ENCODE data around the gene ADGRG6. TPM values are rescaled to one million over a fixed set of nuclear protein-coding genes. Genes with fewer than 3 reads are reported as not detected.

ADGRG6 gene
- total RNA-seq, 2 donors from 2014 or later: 6.4 to 6.8 TPM

GRCh38 chr6:142353690-142354089 lies 51.9 kb downstream of the ADGRG6 start:
- Histone ChIP-seq H3K27me3 (replicated peaks; ENCODE audit: insufficient read depth) (no peaks in the 10 kb centered on the region), H3K27ac (no peak overlapping the region), H3K36me3 (no peaks in the 10 kb centered on the region), H3K4me1 (ENCODE audit: control insufficient read depth in 1 of 2, low read depth in 2 of 2) (no peaks in the 10 kb centered on the region), H3K4me3 (no peak overlapping the region), H3K9me3 (no peaks in the 10 kb centered on the region)
- no peak for TF ChIP-seq CTCF (IDR thresholded peaks at IDR 0.05)
- DNase-seq (ENCODE audit: low spot score) (no peak), ATAC-seq (ENCODE audit: insufficient number of reproducible peaks, low FRiP score, low read depth) (no peak)

GRCh38 chr6:142354650-142355049 lies 52.8 kb downstream of the ADGRG6 start:
- Histone ChIP-seq H3K9me3 (no peaks in the 10 kb centered on the region), H3K4me1 (ENCODE audit: control insufficient read depth in 1 of 2, low read depth in 2 of 2) (peaks cover 0 to 2% of the 10 kb centered on the region in 2 donors), H3K27me3 (replicated peaks; ENCODE audit: insufficient read depth) (no peaks in the 10 kb centered on the region), H3K27ac (no peak overlapping the region), H3K4me3 (no peak overlapping the region), H3K36me3 (no peaks in the 10 kb centered on the region)
- DNase-seq (ENCODE audit: low spot score) (no peak), ATAC-seq (ENCODE audit: insufficient number of reproducible peaks, low FRiP score, low read depth) (no peak)
- TF ChIP-seq CTCF (IDR thresholded peaks at IDR 0.05): no peak

GRCh38 chr6:142355520-142356174 lies 53.8 kb downstream of the ADGRG6 start:
- no peaks in the 10 kb centered on the region for H3K36me3 ChIP-seq
- ATAC-seq (ENCODE audit: insufficient number of reproducible peaks, low FRiP score, low read depth): no peak
- peaks cover 0 to 2% of the 10 kb centered on the region in 2 donors for H3K4me1 ChIP-seq (ENCODE audit: control insufficient read depth in 1 of 2, low read depth in 2 of 2)
- H3K27me3 ChIP-seq (replicated peaks; ENCODE audit: insufficient read depth): no peaks in the 10 kb centered on the region
- no peak for TF ChIP-seq CTCF (IDR thresholded peaks at IDR 0.05)
- H3K27ac ChIP-seq: no peak overlapping the region
- H3K9me3 ChIP-seq: no peaks in the 10 kb centered on the region
- no peak overlapping the region for H3K4me3 ChIP-seq
- DNase-seq (ENCODE audit: low spot score): no peak

- TF ChIP-seq CTCF (IDR thresholded peaks at IDR 0.05): no peak
Observed at GRCh38 chr6:142356201-142356883, 54.5 kb downstream of the ADGRG6 start.

GRCh38 chr6:142356884-142357225 lies 55.0 kb downstream of the ADGRG6 start:
- peaks cover 0 to 2% of the 10 kb centered on the region in 2 donors for H3K4me1 ChIP-seq (ENCODE audit: control insufficient read depth in 1 of 2, low read depth in 2 of 2)
- H3K9me3 ChIP-seq: no peaks in the 10 kb centered on the region
- no peak for DNase-seq (ENCODE audit: low spot score)
- no peak overlapping the region for H3K4me3 ChIP-seq
- H3K27me3 ChIP-seq (replicated peaks; ENCODE audit: insufficient read depth): no peaks in the 10 kb centered on the region
- H3K27ac ChIP-seq: no peak overlapping the region
- H3K36me3 ChIP-seq: no peaks in the 10 kb centered on the region
- TF ChIP-seq CTCF (IDR thresholded peaks at IDR 0.05): no peak
- no peak for ATAC-seq (ENCODE audit: insufficient number of reproducible peaks, low FRiP score, low read depth)

More at GRCh38 chr6:142356201-142356883, 54.5 kb downstream of the ADGRG6 start:
- no peaks in the 10 kb centered on the region for H3K27me3 ChIP-seq (replicated peaks; ENCODE audit: insufficient read depth)
- no peak overlapping the region for H3K4me3 ChIP-seq
- no peaks in the 10 kb centered on the region for H3K36me3 ChIP-seq
- no peaks in the 10 kb centered on the region for H3K9me3 ChIP-seq
- no peak overlapping the region for H3K27ac ChIP-seq
- H3K4me1 ChIP-seq (ENCODE audit: control insufficient read depth in 1 of 2, low read depth in 2 of 2): peaks cover 0 to 2% of the 10 kb centered on the region in 2 donors
- DNase-seq (ENCODE audit: low spot score): no peak
- ATAC-seq (ENCODE audit: insufficient number of reproducible peaks, low FRiP score, low read depth): no peak

Data from thoracic aorta (tissue), 2 donors.